Measurements from ENCODE around the gene NCKAP5L. TPM values are rescaled to one million over a fixed set of nuclear protein-coding genes. Genes with fewer than 3 reads are reported as not detected.

Gene NCKAP5L
- total RNA-seq, 1 donor from 2014 or later, result 34.5 TPM

DNA sequence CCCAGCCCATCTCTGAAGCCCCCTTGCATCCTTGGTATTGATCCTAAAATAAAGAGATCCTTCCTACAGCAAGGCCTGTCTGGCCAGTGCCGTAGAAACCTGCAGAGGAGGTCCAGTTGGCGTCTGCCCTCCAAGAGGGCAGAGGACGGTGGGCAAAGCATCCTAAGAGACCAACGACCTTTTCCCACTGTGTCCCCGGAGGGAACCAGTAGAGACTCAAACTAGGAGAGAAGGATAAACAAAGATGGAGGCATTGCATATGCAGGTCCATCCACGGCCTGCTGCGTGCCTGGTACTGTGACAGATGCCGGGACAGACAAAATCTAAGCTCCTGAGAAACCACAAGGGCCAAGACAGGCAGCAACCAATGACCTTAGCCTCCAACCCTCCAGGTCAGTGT lies 3.8 kb downstream of the NCKAP5L start:
- TF ChIP-seq, protein P1, sequence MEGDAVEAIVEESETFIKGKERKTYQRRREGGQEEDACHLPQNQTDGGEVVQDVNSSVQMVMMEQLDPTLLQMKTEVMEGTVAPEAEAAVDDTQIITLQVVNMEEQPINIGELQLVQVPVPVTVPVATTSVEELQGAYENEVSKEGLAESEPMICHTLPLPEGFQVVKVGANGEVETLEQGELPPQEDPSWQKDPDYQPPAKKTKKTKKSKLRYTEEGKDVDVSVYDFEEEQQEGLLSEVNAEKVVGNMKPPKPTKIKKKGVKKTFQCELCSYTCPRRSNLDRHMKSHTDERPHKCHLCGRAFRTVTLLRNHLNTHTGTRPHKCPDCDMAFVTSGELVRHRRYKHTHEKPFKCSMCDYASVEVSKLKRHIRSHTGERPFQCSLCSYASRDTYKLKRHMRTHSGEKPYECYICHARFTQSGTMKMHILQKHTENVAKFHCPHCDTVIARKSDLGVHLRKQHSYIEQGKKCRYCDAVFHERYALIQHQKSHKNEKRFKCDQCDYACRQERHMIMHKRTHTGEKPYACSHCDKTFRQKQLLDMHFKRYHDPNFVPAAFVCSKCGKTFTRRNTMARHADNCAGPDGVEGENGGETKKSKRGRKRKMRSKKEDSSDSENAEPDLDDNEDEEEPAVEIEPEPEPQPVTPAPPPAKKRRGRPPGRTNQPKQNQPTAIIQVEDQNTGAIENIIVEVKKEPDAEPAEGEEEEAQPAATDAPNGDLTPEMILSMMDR (IDR thresholded peaks at IDR 0.05; ENCODE audit: unreplicated experiment), result no peak
- Mint-ChIP-seq H3K27me3 (no peaks in the 10 kb centered on the region), H3K9me3 (ENCODE audit: low read depth) (no peaks in the 10 kb centered on the region), H3K4me3 (ENCODE audit: low read depth) (no peak overlapping the region), H3K27ac (no peak overlapping the region), H3K36me3 (ENCODE audit: insufficient read depth) (peaks cover 4% of the 10 kb centered on the region), H3K4me1 (ENCODE audit: low read depth) (peaks cover 16% of the 10 kb centered on the region)
- no peak for DNase-seq (ENCODE audit: low spot score, unreplicated experiment)

DNA sequence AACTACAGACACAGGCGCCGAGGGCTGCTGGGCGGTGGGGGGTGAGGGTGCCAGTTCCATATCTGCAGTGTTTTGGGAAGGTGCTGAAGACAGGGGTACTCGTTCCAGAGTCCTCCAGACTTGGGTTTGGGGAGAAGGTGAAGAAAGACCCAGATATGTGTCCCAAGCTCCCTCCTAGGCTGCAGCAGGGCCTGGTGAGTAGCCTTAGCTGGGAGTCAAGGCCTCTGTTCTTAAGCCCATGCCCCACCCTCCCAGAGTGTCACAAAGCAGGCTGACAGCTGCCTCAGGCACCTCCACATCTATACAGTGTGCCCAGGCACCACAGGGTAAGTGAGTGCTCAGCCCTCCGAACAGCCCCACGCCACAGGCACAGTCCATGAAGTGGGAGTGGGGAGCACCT lies 4.3 kb downstream of the NCKAP5L start:
- DNase-seq (ENCODE audit: low spot score, unreplicated experiment), result no peak
- Mint-ChIP-seq H3K9me3 (ENCODE audit: low read depth) (no peaks in the 10 kb centered on the region), H3K27me3 (no peaks in the 10 kb centered on the region), H3K27ac (no peak overlapping the region), H3K36me3 (ENCODE audit: insufficient read depth) (peaks cover 5% of the 10 kb centered on the region), H3K4me1 (ENCODE audit: low read depth) (peaks cover 11% of the 10 kb centered on the region), H3K4me3 (ENCODE audit: low read depth) (no peak overlapping the region)
- TF ChIP-seq, protein P1 (IDR thresholded peaks at IDR 0.05; ENCODE audit: unreplicated experiment), result no peak

DNA sequence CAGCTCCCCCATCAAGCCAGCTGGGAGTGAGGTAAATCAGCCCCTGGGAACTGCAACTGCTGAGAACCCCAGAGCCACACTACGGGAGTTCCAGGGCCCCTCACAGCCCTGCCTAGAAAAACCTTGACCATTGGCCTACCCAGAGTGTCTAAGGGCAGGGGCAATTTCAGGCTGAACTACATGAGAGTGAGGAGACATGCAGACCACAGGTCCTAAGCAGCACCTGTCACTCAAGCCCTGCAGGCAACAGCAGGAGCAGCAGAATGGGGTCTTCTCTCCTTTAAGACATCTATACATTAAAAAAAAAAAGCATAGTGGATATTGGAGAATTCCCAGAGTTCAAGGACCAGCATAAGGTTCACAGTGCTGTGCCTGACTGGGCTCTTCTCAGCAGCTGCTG lies 4.9 kb downstream of the NCKAP5L start:
- TF ChIP-seq, protein P1 (IDR thresholded peaks at IDR 0.05; ENCODE audit: unreplicated experiment), result no peak
- Mint-ChIP-seq H3K27me3 (no peaks in the 10 kb centered on the region), H3K36me3 (ENCODE audit: insufficient read depth) (peaks cover 5% of the 10 kb centered on the region), H3K4me3 (ENCODE audit: low read depth) (no peak overlapping the region), H3K27ac (no peak overlapping the region), H3K4me1 (ENCODE audit: low read depth) (peaks cover 7% of the 10 kb centered on the region), H3K9me3 (ENCODE audit: low read depth) (no peaks in the 10 kb centered on the region)
- no peak for DNase-seq (ENCODE audit: low spot score, unreplicated experiment)

DNA sequence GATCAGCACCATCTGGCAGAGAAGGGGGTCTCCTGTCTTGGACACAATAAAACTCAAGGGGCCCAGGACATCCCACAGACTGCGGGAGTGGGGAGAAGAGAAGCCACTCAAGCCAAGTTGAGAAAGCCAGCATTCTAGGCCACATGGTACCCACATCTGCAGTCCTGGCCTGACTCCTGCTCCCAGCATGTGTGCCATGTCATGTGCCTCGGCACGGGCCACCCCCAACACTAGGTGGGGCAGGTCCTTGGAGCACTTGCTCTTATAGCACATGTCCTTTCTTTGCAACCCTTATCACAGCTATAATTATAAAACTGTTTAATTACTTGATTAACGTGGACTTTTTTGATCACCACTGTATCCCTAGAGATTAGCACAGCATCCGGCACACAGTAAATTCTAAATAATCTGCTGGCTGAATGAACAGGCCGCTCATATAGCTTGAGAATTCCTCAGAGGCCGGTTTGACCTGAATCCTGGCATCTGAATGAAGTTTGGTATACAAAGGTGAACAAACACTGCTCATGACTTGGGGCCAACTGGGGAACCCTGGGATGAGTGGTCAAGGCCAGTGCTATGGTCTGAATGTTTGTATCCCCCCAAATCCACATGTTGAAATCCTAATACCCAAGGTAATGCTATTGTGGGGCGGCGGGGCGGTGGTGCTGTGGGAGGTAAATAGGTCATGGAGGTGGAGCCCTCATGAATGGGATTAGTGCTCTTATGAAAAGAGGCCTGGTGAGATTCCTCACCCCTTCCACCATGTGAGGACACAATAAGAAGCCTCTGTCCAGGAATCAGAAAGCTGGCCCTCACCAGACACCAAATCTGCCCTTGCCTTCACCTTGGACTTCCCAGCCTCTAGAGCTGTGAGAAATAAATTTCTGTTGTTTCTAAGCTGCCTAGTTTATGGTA lies 6.6 kb downstream of the NCKAP5L start:
- Mint-ChIP-seq H3K4me3 (ENCODE audit: low read depth) (no peak overlapping the region), H3K27ac (no peak overlapping the region), H3K36me3 (ENCODE audit: insufficient read depth) (peaks cover 8% of the 10 kb centered on the region), H3K4me1 (ENCODE audit: low read depth) (peaks cover 2% of the 10 kb centered on the region), H3K27me3 (no peaks in the 10 kb centered on the region), H3K9me3 (ENCODE audit: low read depth) (no peaks in the 10 kb centered on the region)
- no peak for DNase-seq (ENCODE audit: low spot score, unreplicated experiment)
- TF ChIP-seq, protein P1 (IDR thresholded peaks at IDR 0.05; ENCODE audit: unreplicated experiment), result no peak

DNA sequence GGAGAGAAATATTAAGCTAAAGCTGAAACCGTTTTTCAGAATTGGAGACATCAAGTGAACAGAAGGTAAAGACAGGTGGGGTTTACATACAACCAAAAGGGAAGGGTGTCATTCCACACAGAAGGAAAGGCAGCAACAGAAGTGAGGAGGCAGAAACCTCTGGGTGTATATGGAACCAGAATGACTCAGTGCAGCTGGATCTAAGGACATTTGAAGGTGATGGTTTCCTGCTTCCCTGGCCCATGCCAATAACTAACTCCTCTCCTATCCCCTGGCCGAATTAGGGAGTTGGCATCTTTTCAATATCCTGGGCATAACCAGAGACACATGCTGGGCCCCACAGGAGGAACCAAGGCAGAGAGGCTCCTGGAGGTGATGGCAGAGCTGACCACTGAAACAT lies 8.4 kb downstream of the NCKAP5L start:
- Mint-ChIP-seq H3K27ac (no peak overlapping the region), H3K4me1 (ENCODE audit: low read depth) (no peaks in the 10 kb centered on the region), H3K27me3 (no peaks in the 10 kb centered on the region)

More for the DNA sequence above, 8.4 kb downstream of the NCKAP5L start:
- DNase-seq (ENCODE audit: low spot score, unreplicated experiment), result no peak
- TF ChIP-seq, protein P1 (IDR thresholded peaks at IDR 0.05; ENCODE audit: unreplicated experiment), result no peak
- Mint-ChIP-seq H3K9me3 (ENCODE audit: low read depth) (no peaks in the 10 kb centered on the region), H3K4me3 (ENCODE audit: low read depth) (no peak overlapping the region), H3K36me3 (ENCODE audit: insufficient read depth) (peaks cover 8% of the 10 kb centered on the region)

All from progenitor cell of endocrine pancreas (in vitro differentiated cells).